SK-N-DZ (cell line): ENCODE results near the gene CCDC9B.

Experiments used
- DNase-seq: peaks from one replicate; pipeline ENCODE4 v3.0.0-alpha.2; 2015; ENCODE audit warnings: low spot score

The CCDC9B gene

GRCh38 chr15:40293006-40293405 lies 47.7 kb downstream of the CCDC9B start:
- DNase-seq, result no peak

DNA sequence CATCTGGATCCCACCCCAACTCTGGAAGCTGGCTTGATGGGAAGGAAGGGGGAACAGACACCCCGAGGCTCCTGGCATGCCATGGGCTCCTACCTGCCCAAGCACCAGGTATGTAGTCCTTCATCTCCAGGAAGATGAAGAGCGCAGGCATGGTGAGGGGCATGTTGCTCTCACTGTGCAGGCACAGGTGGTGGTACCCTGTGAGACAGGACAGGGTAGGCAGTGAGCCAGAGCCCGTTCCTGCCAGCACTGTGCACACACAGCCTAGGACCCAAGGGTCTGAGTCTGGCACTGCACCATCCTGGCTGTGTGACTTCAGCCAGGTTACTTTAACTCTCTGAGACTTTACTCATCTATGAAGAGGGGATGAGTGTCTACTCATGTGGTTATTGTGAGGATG lies 48.5 kb downstream of the CCDC9B start:
- no peak for DNase-seq

DNA sequence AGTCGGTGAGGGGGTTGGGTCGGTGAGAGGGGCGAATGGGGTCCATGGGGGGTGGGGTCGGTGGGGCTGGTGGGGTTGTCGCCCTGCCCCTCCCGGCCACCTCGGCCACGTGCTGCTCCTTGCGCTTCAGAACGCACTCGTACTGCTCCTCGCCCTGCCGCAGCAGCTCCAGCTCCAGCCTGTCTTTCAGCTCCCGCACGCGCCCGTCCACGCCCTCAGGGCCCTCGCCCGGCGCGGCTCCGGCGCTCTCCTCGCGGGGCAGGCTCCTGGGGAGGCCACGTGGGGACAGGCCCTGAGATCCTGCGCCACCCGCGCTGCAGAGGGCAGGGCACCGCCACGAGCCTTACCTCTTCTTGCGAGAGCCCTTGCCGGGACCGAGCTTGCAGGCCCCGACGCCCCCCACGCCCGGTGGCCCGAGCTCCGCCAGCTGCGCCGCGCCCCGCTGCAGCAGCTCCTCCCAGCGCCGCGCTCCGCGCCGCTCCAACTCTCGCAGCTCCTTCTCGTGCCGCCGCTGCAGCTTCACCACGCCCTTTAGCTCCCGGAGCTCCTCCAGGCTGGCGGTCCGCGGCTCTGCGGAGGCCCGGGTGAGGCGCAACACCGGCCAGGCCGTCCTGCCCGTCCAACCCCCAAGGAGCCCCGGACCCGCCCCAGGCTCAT lies 49.7 kb downstream of the CCDC9B start:
- peak; percentile 69 for DNase-seq

DNA sequence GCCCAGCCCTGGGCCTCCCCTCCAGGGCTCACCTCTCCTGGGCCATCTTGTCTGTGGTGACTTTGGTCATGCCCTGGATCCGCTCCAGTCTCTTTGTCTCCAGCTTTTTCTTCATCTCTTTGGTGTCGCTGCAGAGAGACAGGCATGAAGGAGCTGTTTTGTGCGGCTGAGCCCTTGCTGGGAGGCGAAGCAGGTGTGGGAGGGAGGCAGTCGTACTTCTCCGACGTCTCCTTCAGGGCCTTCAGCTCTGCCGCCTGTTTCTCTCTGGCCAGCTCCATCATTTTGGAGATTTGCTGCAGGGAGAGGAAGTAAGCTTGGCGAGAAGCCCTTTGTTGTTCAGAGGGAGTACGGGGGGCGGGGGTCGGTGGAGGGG lies 50.2 kb downstream of the CCDC9B start:
- no peak for DNase-seq

GRCh38 chr15:40289140-40289775 lies 51.5 kb downstream of the CCDC9B start:
- DNase-seq, result no peak

DNA sequence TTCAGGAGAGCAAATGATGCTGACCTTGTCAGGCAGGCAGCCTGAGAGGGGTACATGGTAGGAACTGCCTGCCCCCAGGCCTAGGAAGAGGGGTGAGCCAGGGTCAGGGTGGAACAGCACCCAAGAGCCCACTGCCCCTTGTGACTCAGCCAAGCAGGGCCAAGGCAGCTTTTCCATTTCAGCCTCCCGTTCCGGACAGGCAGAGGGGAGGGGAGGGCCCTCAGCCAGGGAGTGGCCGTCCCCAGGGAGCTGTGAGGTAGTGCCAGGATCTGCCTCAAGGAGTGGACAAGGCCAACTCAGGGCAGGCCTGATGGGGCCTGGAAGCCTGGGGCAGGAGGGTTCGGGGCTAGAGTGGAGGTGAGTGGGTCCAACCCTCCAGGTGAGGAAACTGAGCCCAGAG lies 52.8 kb downstream of the CCDC9B start:
- DNase-seq, result no peak

GRCh38 chr15:40287505-40287904 lies 53.2 kb downstream of the CCDC9B start:
- DNase-seq, result no peak

DNA sequence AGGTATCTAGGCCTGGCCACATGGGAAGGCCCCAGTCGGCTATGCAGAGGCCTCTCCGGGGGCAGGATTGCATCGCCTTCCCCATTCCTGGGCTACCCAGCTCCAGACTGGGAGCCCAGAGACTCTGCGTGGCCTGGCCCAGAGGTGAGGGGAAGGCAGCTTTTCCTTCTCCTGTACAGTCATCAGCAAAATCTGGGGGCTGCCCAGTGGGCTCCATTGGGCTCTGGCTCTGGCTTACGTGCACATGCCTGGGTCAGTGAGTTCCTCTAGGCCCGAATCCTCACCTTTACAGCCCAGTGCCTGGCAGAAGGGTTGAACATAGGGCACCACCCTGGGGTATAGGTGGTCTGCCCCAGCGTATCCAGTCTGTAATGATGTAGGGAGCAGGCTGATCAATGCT lies 53.9 kb downstream of the CCDC9B start:
- no peak for DNase-seq

DNA sequence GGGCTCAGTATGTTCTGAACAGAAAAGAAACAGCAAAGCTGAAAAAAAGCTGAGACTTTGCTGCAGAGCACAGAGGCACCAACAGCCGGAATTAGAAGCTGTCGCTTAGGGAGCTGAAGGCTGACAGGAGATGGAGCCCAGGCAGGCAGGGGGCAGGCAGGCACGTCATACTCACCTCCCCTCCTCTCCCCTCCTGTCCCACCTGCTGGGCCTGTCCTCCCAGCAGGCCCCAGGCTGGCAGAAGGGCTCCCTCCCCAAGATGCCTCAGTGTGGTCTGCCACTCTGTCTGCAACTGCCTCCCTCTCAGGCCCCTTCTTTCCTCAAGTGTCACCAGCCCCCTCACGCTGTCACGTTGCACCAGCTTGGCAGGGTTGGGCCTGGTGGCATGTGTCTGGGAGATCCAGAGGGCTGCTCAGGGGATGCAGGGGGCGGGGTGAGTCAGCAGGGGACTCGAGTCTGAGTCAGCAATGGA lies 54.6 kb downstream of the CCDC9B start:
- no peak for DNase-seq

- no peak for DNase-seq
Measured at GRCh38 chr15:40285554-40286011, 55.2 kb downstream of the CCDC9B start.

GRCh38 chr15:40285151-40285550 lies 55.6 kb downstream of the CCDC9B start:
- DNase-seq, result no peak

- no peak for DNase-seq
Measured at GRCh38 chr15:40283615-40284300, 57.0 kb downstream of the CCDC9B start.

- DNase-seq, result no peak
Measured at GRCh38 chr15:40282869-40283614, 57.7 kb downstream of the CCDC9B start, which contains the start of gene ANKRD63. Gene ANKRD63 (minus strand): TSS chr15:40283064. CDS start chr15:40282586, 478 bp downstream.

- no peak for DNase-seq
Measured at GRCh38 chr15:40282147-40282868, 58.4 kb downstream of the CCDC9B start.

GRCh38 chr15:40281801-40282146 lies 59.0 kb downstream of the CCDC9B start:
- no peak for DNase-seq
